Activated CD8-positive, alpha-beta memory T cell treated with anti-CD3 and anti-CD28 coated beads, Interleukin-2, amount 50 U/mL, for 1 hour (primary cell): ENCODE data around the gene LORICRIN.
"Not testable (repeated sequence)": the region's sequence is repeated elsewhere in the genome, so short reads cannot be mapped to it uniquely, and the experiment has no call there.

Experiments used
- DNase-seq: peaks from one replicate; pipeline ENCODE4 v3.0.0-alpha.2; 2020; ENCODE audit errors: extremely low read depth

LORICRIN gene

GRCh38 chr1:153259387-153259786 lies at the start of gene LORICRIN:
Gene LORICRIN (plus strand): TSS chr1:153259687. CDS start chr1:153260950, 1,263 bp downstream.
- DNase-seq = no peak

- no peak for DNase-seq
Measured at GRCh38 chr1:153210206-153210605, 49.3 kb upstream of the LORICRIN start.

GRCh38 chr1:153212201-153212600 lies 47.3 kb upstream of the LORICRIN start:
- no peak for DNase-seq

GRCh38 chr1:153213519-153213918 lies 46.0 kb upstream of the LORICRIN start:
- DNase-seq = no peak

GRCh38 chr1:153217212-153217611 lies 42.3 kb upstream of the LORICRIN start, which contains the start of gene PRR9:
Gene PRR9 (plus strand): TSS chr1:153217584. CDS start chr1:153218145, 561 bp downstream.
- no peak for DNase-seq

- no peak for DNase-seq
Measured at GRCh38 chr1:153217744-153218416, 41.6 kb upstream of the LORICRIN start.

GRCh38 chr1:153220606-153221303 lies 38.7 kb upstream of the LORICRIN start:
- no peak for DNase-seq

GRCh38 chr1:153223040-153223891 lies 36.2 kb upstream of the LORICRIN start:
- DNase-seq = not testable (repeated sequence)

GRCh38 chr1:153227810-153228209 lies 31.7 kb upstream of the LORICRIN start:
- DNase-seq = no peak

GRCh38 chr1:153228491-153228890 lies 31.0 kb upstream of the LORICRIN start:
- DNase-seq = no peak

GRCh38 chr1:153229076-153229829 lies 30.2 kb upstream of the LORICRIN start:
- DNase-seq = not testable (repeated sequence)

- no peak for DNase-seq
Measured at GRCh38 chr1:153231363-153231762, 28.1 kb upstream of the LORICRIN start.

GRCh38 chr1:153231785-153232184 lies 27.7 kb upstream of the LORICRIN start:
- no peak for DNase-seq

- DNase-seq = no peak
Measured at GRCh38 chr1:153232553-153232952, 26.9 kb upstream of the LORICRIN start.

GRCh38 chr1:153233448-153233847 lies 26.0 kb upstream of the LORICRIN start:
- no peak for DNase-seq

GRCh38 chr1:153238527-153238926 lies 21.0 kb upstream of the LORICRIN start:
- DNase-seq = no peak

- DNase-seq = no peak
Measured at GRCh38 chr1:153242160-153242559, 17.3 kb upstream of the LORICRIN start.

GRCh38 chr1:153245466-153245865 lies 14.0 kb upstream of the LORICRIN start:
- no peak for DNase-seq

GRCh38 chr1:153246018-153246417 lies 13.5 kb upstream of the LORICRIN start:
- no peak for DNase-seq

GRCh38 chr1:153246825-153247224 lies 12.7 kb upstream of the LORICRIN start:
- DNase-seq = no peak

GRCh38 chr1:153248176-153248879 lies 11.2 kb upstream of the LORICRIN start:
- DNase-seq = no peak
